Chondrocyte (in vitro differentiated cells): ENCODE results near the gene SATB2. TPM values are rescaled to one million over a fixed set of nuclear protein-coding genes. Genes with fewer than 3 reads are reported as not detected.
A peak's percentile ranks its signal among the peaks of the same experiment; 100 is the strongest.

Experiments used
- DNase-seq: peaks from one replicate; pipeline ENCODE4 v3.0.0; 2021; ENCODE audit warnings: mixed read lengths, low spot score
- H3K27ac Mint-ChIP-seq: one replicate; pipeline ENCODE4 v1.8.0; 2021; ENCODE audit warnings: mild to moderate bottlenecking, moderate library complexity, mixed read lengths; ENCODE audit not compliant: unreplicated experiment
- H3K27me3 Mint-ChIP-seq: 2 replicates; pipeline ENCODE4 v1.8.0; 2021; ENCODE audit warnings: low read depth, mixed read lengths
- H3K36me3 Mint-ChIP-seq: 2 replicates; pipeline ENCODE4 v1.8.0; 2021; ENCODE audit warnings: low read depth, mixed read lengths
- H3K4me1 Mint-ChIP-seq: 2 replicates; pipeline ENCODE4 v1.8.0; 2021; ENCODE audit warnings: low read depth, mild to moderate bottlenecking, mixed read lengths
- H3K4me3 Mint-ChIP-seq: one replicate; pipeline ENCODE4 v1.8.0; 2021; ENCODE audit warnings: mild to moderate bottlenecking, moderate library complexity, mixed read lengths; ENCODE audit not compliant: unreplicated experiment
- H3K9me3 Mint-ChIP-seq: 2 replicates; pipeline ENCODE4 v1.8.0; 2021; ENCODE audit warnings: low read depth, mixed read lengths
- total RNA-seq: library from RNA; stranded (reverse); gene quantifications from 3 replicates; pipeline ENCODE4 v1.2.1, GENCODE V29; 2021
- TF ChIP-seq, protein P1 (sequence below): fragments of 200-600 bp; sonication (generic); IDR thresholded peaks from 2 replicates; pipeline ENCODE4 v1.5.0; 2021; ENCODE audit warnings: antibody characterized with exemption, mild to moderate bottlenecking, moderate library complexity

The SATB2 gene
- total RNA-seq, 1 donor from 2014 or later = 11.6 TPM

DNA sequence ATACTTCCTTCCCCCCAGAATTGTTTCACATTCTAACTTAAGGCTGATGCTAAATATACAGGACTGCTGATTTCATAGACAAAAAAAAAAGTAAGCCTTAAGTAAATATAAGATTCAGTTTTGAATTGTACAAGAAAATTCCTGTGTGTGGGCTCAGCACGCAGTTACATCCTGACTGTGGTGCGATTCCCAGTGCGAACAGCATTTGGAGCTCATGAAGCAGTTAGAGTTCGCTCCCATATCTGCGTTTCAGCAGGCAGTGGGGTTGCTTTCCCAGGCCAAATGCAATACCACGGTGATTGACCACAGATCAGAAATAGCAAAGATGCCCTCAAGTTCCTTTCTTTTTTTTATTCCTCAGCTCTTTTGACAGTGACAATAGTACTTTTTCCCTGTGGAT is 75.6 kb downstream of the SATB2 start:
- Mint-ChIP-seq H3K9me3 (no peaks in the 10 kb centered on the region), H3K36me3 (peaks cover 4% of the 10 kb centered on the region), H3K27me3 (no peaks in the 10 kb centered on the region), H3K27ac (no peak overlapping the region), H3K4me3 (no peak overlapping the region), H3K4me1 (peaks cover 12% of the 10 kb centered on the region)
- TF ChIP-seq, protein P1, sequence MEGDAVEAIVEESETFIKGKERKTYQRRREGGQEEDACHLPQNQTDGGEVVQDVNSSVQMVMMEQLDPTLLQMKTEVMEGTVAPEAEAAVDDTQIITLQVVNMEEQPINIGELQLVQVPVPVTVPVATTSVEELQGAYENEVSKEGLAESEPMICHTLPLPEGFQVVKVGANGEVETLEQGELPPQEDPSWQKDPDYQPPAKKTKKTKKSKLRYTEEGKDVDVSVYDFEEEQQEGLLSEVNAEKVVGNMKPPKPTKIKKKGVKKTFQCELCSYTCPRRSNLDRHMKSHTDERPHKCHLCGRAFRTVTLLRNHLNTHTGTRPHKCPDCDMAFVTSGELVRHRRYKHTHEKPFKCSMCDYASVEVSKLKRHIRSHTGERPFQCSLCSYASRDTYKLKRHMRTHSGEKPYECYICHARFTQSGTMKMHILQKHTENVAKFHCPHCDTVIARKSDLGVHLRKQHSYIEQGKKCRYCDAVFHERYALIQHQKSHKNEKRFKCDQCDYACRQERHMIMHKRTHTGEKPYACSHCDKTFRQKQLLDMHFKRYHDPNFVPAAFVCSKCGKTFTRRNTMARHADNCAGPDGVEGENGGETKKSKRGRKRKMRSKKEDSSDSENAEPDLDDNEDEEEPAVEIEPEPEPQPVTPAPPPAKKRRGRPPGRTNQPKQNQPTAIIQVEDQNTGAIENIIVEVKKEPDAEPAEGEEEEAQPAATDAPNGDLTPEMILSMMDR = no peak
- no peak for DNase-seq

GRCh38 chr2:199381531-199381930 is 76.2 kb downstream of the SATB2 start:
- DNase-seq = no peak
- no peak overlapping the region for H3K27ac Mint-ChIP-seq

DNA sequence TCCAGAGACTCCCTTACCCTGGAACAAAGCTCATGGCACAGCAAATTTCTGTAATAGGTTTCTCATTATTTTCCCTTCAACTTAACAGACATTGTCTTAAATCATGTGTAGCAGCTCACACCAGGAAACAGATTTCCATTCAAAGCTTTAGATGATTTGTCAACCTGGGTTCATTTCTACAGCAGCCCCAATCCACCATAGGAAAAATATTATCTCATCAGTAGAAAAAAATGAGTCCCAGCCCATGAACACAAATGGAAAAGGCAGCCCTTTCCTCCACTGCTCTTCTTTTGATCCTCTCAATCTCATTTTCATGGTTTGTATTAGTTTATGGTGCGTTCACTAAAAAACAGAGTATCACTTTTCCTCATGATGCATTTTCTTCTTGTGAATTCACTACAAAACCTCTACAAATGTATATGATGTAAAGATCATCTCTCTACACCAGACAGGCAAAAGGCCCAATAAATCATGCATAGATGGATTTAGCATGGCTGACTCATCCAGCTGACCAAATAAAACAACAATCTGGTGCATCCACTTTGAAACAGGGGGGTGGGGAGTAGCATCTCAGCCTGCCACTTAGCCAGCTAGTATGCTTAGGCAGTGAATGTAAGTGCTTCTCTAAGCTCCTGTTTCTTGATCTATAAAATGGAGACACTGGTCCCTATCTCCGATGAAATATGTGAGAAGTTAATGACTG is 78.6 kb downstream of the SATB2 start:
- H3K4me1 Mint-ChIP-seq = peaks cover 12% of the 10 kb centered on the region
- H3K9me3 Mint-ChIP-seq = no peaks in the 10 kb centered on the region
- TF ChIP-seq, protein P1 = no peak
- no peak overlapping the region for H3K4me3 Mint-ChIP-seq
- H3K27me3 Mint-ChIP-seq = no peaks in the 10 kb centered on the region
- no peak overlapping the region for H3K27ac Mint-ChIP-seq
- peaks cover 4% of the 10 kb centered on the region for H3K36me3 Mint-ChIP-seq
- no peak for DNase-seq

More at GRCh38 chr2:199381531-199381930, 76.2 kb downstream of the SATB2 start:
- Mint-ChIP-seq H3K4me1 (peaks cover 12% of the 10 kb centered on the region), H3K36me3 (peaks cover 4% of the 10 kb centered on the region), H3K4me3 (no peak overlapping the region), H3K9me3 (no peaks in the 10 kb centered on the region), H3K27me3 (no peaks in the 10 kb centered on the region)
- TF ChIP-seq, protein P1 = no peak

GRCh38 chr2:199370150-199370780 is 87.5 kb downstream of the SATB2 start:
- TF ChIP-seq, protein P1 = no peak
- Mint-ChIP-seq H3K4me3 (no peak overlapping the region), H3K9me3 (no peaks in the 10 kb centered on the region), H3K27me3 (no peaks in the 10 kb centered on the region), H3K36me3 (peaks cover 6% of the 10 kb centered on the region), H3K27ac (peak overlapping the region; percentile 4), H3K4me1 (peaks cover 12% of the 10 kb centered on the region)
- DNase-seq = no peak

GRCh38 chr2:199366406-199366805 is 91.3 kb downstream of the SATB2 start:
- H3K27ac Mint-ChIP-seq = no peak overlapping the region
- no peaks in the 10 kb centered on the region for H3K9me3 Mint-ChIP-seq
- peaks cover 3% of the 10 kb centered on the region for H3K36me3 Mint-ChIP-seq
- TF ChIP-seq, protein P1 = no peak
- H3K27me3 Mint-ChIP-seq = no peaks in the 10 kb centered on the region
- H3K4me3 Mint-ChIP-seq = no peak overlapping the region
- peaks cover 12% of the 10 kb centered on the region for H3K4me1 Mint-ChIP-seq
- no peak for DNase-seq
